ENCODE measurements around the gene KAT2B.

DNA sequence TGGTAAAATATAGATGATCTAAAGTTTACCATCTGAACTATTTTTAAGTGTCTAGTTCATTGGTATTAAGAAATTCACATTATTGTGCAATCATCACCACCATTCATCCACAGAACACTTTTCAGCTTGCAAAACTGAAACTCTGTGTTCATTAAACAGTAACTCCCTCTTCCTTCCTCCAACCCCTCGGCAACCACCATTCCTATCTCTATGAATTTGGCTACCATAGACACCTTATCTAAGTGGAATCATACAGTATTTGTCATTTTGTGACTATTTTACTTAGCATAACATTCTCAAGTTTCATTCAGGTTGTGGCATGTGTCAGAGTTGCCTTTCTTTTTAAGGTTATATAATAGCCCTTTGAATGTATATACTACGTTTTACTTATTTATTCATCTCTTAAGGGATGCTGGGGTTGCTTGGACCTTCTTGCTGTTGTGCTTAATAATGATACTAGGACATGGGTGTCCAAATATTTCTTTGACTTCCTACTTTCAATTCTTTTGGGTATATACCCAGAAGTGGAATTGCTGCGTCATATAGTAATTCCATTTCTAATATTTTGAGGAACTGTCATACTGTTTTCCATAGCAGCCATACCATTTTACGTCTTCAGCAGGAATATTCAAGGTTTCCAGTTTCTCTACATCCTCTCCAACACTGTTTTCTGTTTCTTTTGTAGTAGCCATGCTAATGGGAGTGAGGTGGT lies 20.9 kb downstream of the KAT2B start:
- TF ChIP-seq, protein P1, sequence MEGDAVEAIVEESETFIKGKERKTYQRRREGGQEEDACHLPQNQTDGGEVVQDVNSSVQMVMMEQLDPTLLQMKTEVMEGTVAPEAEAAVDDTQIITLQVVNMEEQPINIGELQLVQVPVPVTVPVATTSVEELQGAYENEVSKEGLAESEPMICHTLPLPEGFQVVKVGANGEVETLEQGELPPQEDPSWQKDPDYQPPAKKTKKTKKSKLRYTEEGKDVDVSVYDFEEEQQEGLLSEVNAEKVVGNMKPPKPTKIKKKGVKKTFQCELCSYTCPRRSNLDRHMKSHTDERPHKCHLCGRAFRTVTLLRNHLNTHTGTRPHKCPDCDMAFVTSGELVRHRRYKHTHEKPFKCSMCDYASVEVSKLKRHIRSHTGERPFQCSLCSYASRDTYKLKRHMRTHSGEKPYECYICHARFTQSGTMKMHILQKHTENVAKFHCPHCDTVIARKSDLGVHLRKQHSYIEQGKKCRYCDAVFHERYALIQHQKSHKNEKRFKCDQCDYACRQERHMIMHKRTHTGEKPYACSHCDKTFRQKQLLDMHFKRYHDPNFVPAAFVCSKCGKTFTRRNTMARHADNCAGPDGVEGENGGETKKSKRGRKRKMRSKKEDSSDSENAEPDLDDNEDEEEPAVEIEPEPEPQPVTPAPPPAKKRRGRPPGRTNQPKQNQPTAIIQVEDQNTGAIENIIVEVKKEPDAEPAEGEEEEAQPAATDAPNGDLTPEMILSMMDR (IDR thresholded peaks at IDR 0.05; ENCODE audit: control extremely low read depth in 1 of 3, insufficient read depth in 1 of 3, low read depth in 1 of 3, low read length in 3 of 3) = no peak
- TF ChIP-seq CHD2 (IDR thresholded peaks at IDR 0.05; ENCODE audit: low read length) (no peak), HDAC6 (IDR thresholded peaks at IDR 0.05; ENCODE audit: low read depth, low read length) (no peak), POLR2AphosphoS5 (IDR thresholded peaks at IDR 0.05; ENCODE audit: low read depth, low read length) (no peak), PHF8 (conservative IDR thresholded peaks at IDR 0.05; ENCODE audit: low read depth, low read length) (no peak), CEBPB (IDR thresholded peaks at IDR 0.05; ENCODE audit: low read depth, low read length) (peak; percentile 25; the same call in 1 of the 2 replicates), RNF2 (IDR thresholded peaks at IDR 0.05; ENCODE audit: borderline replicate concordance, low read depth, low read length, missing control alignments, poor library complexity, severe bottlenecking) (no peak), EZH2 (IDR thresholded peaks at IDR 0.05; ENCODE audit: low read depth, low read length, severe bottlenecking) (no peak)
- TF ChIP-seq, protein P2, sequence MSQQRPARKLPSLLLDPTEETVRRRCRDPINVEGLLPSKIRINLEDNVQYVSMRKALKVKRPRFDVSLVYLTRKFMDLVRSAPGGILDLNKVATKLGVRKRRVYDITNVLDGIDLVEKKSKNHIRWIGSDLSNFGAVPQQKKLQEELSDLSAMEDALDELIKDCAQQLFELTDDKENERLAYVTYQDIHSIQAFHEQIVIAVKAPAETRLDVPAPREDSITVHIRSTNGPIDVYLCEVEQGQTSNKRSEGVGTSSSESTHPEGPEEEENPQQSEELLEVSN (IDR thresholded peaks at IDR 0.05) = no peak
- TF ChIP-seq, protein P3, sequence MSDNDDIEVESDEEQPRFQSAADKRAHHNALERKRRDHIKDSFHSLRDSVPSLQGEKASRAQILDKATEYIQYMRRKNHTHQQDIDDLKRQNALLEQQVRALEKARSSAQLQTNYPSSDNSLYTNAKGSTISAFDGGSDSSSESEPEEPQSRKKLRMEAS (IDR thresholded peaks at IDR 0.05) = no peak
- TF ChIP-seq, protein P4, sequence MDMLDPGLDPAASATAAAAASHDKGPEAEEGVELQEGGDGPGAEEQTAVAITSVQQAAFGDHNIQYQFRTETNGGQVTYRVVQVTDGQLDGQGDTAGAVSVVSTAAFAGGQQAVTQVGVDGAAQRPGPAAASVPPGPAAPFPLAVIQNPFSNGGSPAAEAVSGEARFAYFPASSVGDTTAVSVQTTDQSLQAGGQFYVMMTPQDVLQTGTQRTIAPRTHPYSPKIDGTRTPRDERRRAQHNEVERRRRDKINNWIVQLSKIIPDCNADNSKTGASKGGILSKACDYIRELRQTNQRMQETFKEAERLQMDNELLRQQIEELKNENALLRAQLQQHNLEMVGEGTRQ (IDR thresholded peaks at IDR 0.05; ENCODE audit: low read length) = no peak
